GM10266 (cell line): ENCODE data around the gene TMEM267.
"Not testable (repeated sequence)": the region's sequence is repeated elsewhere in the genome, so short reads cannot be mapped to it uniquely, and the experiment has no call there.

Experiments used
- DNase-seq: peaks from one replicate; pipeline ENCODE4 v3.0.0; 2012; ENCODE audit errors: extremely low spot score
- TF ChIP-seq, protein P1 (sequence below): IDR thresholded peaks from 2 replicates; pipeline ENCODE4 v1.5.1; 2012; ENCODE audit warnings: mild to moderate bottlenecking, low read depth; ENCODE audit not compliant: control insufficient read depth, insufficient read depth; ENCODE audit errors: missing control alignments

TMEM267 gene

DNA sequence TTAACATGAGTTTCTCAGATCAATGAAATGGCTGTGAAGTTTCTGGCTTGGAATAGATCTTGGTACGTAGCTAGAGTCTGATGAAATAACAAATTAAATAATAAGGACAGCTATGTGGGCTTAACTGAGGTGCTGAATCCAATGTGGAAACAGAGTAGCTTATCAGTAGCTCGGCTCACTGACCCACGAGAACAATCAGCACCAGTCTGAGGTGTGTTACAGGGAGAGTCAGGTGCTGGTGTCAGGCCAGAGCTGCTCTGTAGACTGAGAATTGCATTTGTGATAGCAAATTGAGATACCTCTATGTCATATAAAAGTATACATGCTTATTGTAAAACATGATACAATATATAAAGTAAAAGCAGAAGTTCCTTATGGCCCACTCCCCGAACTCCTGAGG lies 50.3 kb downstream of the TMEM267 start:
- TF ChIP-seq, protein P1, sequence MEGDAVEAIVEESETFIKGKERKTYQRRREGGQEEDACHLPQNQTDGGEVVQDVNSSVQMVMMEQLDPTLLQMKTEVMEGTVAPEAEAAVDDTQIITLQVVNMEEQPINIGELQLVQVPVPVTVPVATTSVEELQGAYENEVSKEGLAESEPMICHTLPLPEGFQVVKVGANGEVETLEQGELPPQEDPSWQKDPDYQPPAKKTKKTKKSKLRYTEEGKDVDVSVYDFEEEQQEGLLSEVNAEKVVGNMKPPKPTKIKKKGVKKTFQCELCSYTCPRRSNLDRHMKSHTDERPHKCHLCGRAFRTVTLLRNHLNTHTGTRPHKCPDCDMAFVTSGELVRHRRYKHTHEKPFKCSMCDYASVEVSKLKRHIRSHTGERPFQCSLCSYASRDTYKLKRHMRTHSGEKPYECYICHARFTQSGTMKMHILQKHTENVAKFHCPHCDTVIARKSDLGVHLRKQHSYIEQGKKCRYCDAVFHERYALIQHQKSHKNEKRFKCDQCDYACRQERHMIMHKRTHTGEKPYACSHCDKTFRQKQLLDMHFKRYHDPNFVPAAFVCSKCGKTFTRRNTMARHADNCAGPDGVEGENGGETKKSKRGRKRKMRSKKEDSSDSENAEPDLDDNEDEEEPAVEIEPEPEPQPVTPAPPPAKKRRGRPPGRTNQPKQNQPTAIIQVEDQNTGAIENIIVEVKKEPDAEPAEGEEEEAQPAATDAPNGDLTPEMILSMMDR: no peak
- no peak for DNase-seq

DNA sequence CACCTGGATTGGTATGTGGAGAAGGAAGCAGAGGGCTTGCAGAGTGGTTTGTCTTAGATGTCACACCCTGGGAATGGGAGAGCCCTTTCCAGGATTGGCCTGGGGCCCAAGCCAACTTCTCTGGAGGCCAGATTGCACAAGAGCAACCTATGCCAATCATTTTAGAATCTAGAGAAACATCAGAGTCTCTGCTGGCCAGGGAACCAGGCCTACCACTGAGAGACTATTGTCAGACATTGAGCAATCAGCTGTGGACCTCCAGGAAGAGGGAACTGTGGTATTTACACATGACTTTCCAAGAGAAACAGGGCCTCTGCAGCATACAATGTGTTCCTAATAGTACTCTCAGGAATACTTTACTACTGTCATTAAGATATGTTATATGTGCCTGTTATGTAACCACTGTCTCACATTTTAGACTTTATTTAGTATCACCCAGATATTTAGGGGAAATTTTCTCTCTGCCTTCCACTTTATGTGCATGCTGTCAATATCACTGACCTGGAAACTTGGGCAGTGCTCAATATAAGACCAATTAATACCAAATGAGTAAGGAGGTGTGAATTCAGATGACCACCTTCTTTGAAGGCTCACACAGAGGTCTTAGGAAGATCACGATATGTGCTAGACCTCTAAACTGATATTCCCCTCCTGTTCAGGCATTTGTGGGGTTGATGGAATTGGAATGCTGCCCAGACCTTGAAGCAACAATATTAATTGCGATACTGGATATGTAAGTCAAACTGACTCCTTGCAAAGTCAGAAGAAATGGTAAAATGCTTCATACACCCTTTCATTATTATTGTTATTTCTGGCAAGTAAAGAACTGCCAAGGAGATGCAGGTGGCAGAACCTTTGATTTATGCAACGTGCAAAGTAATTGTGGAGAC lies 50.9 kb downstream of the TMEM267 start:
- no peak for DNase-seq
- TF ChIP-seq, protein P1: no peak

DNA sequence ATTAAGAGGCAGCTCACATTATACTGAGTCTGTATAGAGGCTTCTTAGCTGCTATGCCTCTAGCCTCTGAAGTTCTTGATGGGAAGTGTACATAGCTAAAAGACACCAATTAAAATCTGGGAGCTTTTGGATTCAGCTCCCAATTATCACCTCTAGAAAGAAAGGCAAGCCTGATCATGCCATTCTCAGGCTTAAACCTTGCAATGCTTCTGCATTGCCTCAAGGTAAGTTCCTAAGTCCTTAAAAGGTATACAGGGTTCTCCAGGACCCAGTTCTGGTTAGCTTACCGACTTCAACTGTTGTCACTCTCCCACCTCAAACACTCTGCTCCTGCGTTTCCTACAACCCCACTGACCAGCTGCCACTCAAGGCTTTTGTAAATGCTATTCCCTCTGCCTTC lies 54.0 kb downstream of the TMEM267 start:
- TF ChIP-seq, protein P1: no peak
- DNase-seq: no peak

DNA sequence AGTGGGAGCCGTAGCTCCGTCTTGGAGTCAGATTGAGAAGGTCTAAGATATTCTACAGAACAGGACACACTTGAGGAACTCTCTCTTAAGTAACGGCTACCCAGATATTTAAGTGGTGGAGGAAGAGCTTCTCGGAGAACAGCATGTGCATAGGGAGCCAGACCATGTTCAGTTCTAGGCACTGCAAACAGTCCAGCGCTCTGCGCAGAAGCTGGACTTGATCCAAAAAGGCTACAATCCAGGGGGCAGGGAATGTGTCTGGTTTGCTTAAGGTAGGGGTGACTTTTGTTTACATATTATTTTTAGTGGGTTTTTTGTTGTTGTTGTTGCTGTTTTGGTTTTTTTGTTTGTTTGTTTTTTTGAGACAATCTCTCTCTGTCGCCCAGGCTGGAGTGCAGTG lies 54.6 kb downstream of the TMEM267 start:
- no peak for DNase-seq
- TF ChIP-seq, protein P1: no peak

DNA sequence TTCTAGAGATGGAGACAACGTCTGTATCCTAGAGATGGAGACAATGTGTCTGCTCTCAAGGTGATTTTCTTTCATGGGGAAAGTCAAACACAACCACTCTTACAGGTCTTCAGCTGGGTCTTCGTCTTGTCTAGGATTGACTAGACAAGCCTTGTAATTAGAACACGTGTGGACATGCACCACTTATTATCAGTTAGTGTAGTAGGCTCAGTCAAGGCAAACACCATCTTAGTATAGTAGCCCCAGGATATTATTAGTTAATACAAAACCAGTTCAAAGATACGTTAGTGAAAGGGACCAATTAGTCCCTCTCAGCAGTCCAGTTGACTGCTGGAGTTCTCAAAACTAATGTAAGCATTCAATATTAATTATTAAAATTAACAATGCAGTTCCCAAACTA lies 56.4 kb downstream of the TMEM267 start:
- TF ChIP-seq, protein P1: no peak
- DNase-seq: no peak

DNA sequence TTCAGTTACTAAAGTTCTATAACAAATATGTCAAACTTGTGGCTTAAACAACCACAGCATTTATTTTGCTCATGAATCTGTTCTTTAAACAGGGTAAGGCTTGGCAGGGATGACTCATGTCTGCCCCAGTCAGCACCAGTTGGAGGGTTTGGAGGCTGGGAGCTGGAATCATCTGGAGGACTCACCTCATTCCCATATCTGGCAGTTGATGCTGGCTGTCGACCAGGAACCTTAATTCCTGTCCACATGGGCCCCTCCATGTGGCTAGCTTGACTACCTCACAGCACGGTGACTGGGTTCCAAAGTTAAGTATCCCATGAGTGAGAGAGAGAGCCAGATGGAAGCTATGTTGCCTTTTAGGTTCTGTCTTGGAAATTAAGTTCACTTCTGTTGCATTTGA lies 57.7 kb downstream of the TMEM267 start:
- DNase-seq: no peak
- TF ChIP-seq, protein P1: no peak

DNA sequence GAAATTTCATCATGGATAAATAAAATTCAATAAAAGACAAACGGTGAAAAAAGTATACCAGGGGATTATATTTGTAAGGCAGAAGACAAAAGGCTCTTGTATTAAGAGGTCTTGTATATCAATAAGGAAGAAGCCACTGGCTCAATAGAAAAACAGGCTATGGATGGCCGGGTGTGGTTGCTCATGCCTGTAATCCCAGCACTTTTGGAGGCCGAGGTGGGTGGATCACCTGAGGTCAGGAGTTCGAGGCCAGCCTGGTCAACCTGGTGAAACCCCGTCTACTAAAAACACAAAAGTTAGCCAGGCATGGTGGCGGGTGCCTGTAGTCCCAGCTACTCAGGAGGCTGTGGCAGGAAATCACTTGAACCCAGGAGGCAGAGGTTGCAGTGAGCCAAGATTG lies 60.6 kb downstream of the TMEM267 start:
- DNase-seq: not testable (repeated sequence)
